ENCODE data around the gene IQCH. TPM values are rescaled to one million over a fixed set of nuclear protein-coding genes. Genes with fewer than 3 reads are reported as not detected.

Gene IQCH
- total and polyA plus RNA-seq, 4 donors: 1.2 to 3.4 (median 2.0) TPM; not detected in 1

GRCh38 chr15:67547064-67547463 lies 292.5 kb downstream of the IQCH start:
- no peak for ATAC-seq (ENCODE audit: low FRiP score)
- Histone ChIP-seq H3K4me3 (ENCODE audit: low read length in 2 of 2) (no peak overlapping the region), H3K9me3 (ENCODE audit: control insufficient read depth, low read length) (no peaks in the 10 kb centered on the region), H3K27ac (ENCODE audit: low read depth in 1 of 2, low read length in 2 of 2) (no peak overlapping the region), H3K27me3 (ENCODE audit: control insufficient read depth in 1 of 2, insufficient read depth in 2 of 2, low read length in 1 of 2) (no peaks in the 10 kb centered on the region), H3K4me1 (ENCODE audit: control insufficient read depth in 1 of 2, insufficient read depth in 2 of 2, low read length in 2 of 2) (peaks cover 0 to 3% of the 10 kb centered on the region in 2 donors), H3K36me3 (ENCODE audit: control insufficient read depth in 1 of 2, insufficient read depth in 2 of 2, low read length in 1 of 2) (peaks cover 0 to 1% of the 10 kb centered on the region in 2 donors)
- no peak for DNase-seq
- WGBS, 2 donors: 86% methylated on average over 2 of the region's 2 CpGs
- intact Hi-C loops (cut with DNase I): loop anchor here in 1 of 2 donors (10.0 kb wide), 1 partner anchor 288 kb away; no protein-coding TSS in a partner anchor

DNA sequence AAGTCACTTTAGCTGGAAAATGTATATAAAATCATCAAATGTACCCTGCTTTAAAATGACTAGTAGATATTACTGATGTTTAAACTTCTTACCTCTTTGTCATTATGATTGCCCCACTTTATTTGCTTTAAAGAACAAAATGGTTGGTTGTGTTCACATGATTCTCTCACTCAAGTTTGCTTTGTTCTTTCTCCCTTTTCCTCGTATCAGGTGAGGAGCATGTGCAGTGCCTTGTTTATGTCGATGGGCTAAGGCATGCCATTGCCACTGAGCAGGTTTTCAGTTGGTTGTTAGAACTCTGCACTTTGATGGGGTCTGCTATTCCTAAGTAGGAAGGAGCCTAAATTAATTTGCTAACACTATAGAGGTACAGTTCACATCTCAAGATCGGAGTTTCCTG lies 293.2 kb downstream of the IQCH start:
- intact Hi-C loops (cut with DNase I): loop anchor here in 1 of 2 donors (10.0 kb wide), 1 partner anchor 287 kb away; no protein-coding TSS in a partner anchor
- no peak overlapping the region for H3K27ac ChIP-seq (ENCODE audit: low read depth in 1 of 2, low read length in 2 of 2)
- H3K27me3 ChIP-seq (ENCODE audit: control insufficient read depth in 1 of 2, insufficient read depth in 2 of 2, low read length in 1 of 2): no peaks in the 10 kb centered on the region
- H3K4me3 ChIP-seq (ENCODE audit: low read length in 2 of 2): no peak overlapping the region
- DNase-seq: no peak
- 69 to 73% methylated on average over 3 of the region's 3 CpGs for WGBS, 2 donors
- peaks cover 0 to 1% of the 10 kb centered on the region in 2 donors for H3K36me3 ChIP-seq (ENCODE audit: control insufficient read depth in 1 of 2, insufficient read depth in 2 of 2, low read length in 1 of 2)
- peaks cover 0 to 3% of the 10 kb centered on the region in 2 donors for H3K4me1 ChIP-seq (ENCODE audit: control insufficient read depth in 1 of 2, insufficient read depth in 2 of 2, low read length in 2 of 2)
- no peak for ATAC-seq (ENCODE audit: low FRiP score)
- no peaks in the 10 kb centered on the region for H3K9me3 ChIP-seq (ENCODE audit: control insufficient read depth, low read length)

GRCh38 chr15:67548236-67548852 lies 293.8 kb downstream of the IQCH start:
- no peak overlapping the region for H3K4me3 ChIP-seq (ENCODE audit: low read length in 2 of 2)
- ATAC-seq (ENCODE audit: low FRiP score) (no peak), DNase-seq (no peak)
- WGBS, 2 donors: 47 to 62% methylated on average over 2 of the region's 2 CpGs
- no peak overlapping the region for H3K27ac ChIP-seq (ENCODE audit: low read depth in 1 of 2, low read length in 2 of 2)
- H3K4me1 ChIP-seq (ENCODE audit: control insufficient read depth in 1 of 2, insufficient read depth in 2 of 2, low read length in 2 of 2): peaks cover 0 to 3% of the 10 kb centered on the region in 2 donors
- intact Hi-C loops (cut with DNase I): loop anchor here in 1 of 2 donors (10.0 kb wide), 1 partner anchor 286 kb away; no protein-coding TSS in a partner anchor
- H3K36me3 ChIP-seq (ENCODE audit: control insufficient read depth in 1 of 2, insufficient read depth in 2 of 2, low read length in 1 of 2): peaks cover 0 to 1% of the 10 kb centered on the region in 2 donors
- no peaks in the 10 kb centered on the region for H3K27me3 ChIP-seq (ENCODE audit: control insufficient read depth in 1 of 2, insufficient read depth in 2 of 2, low read length in 1 of 2)
- no peaks in the 10 kb centered on the region for H3K9me3 ChIP-seq (ENCODE audit: control insufficient read depth, low read length)

GRCh38 chr15:67548862-67549651 lies 294.5 kb downstream of the IQCH start:
- no peaks in the 10 kb centered on the region for H3K9me3 ChIP-seq (ENCODE audit: control insufficient read depth, low read length)
- H3K36me3 ChIP-seq (ENCODE audit: control insufficient read depth in 1 of 2, insufficient read depth in 2 of 2, low read length in 1 of 2): peaks cover 0 to 1% of the 10 kb centered on the region in 2 donors
- H3K27me3 ChIP-seq (ENCODE audit: control insufficient read depth in 1 of 2, insufficient read depth in 2 of 2, low read length in 1 of 2): no peaks in the 10 kb centered on the region
- no peak for ATAC-seq (ENCODE audit: low FRiP score)
- WGBS, 2 donors: 50 to 62% methylated on average over 8 of the region's 8 CpGs
- H3K4me3 ChIP-seq (ENCODE audit: low read length in 2 of 2): no peak overlapping the region
- H3K4me1 ChIP-seq (ENCODE audit: control insufficient read depth in 1 of 2, insufficient read depth in 2 of 2, low read length in 2 of 2): no peaks in the 10 kb centered on the region
- no peak for DNase-seq
- intact Hi-C loops (cut with DNase I): loop anchor here in 1 of 2 donors (10.0 kb wide), 1 partner anchor 286 kb away; no protein-coding TSS in a partner anchor
- no peak overlapping the region for H3K27ac ChIP-seq (ENCODE audit: low read depth in 1 of 2, low read length in 2 of 2)

- H3K4me3 ChIP-seq (ENCODE audit: low read length in 2 of 2): no peak overlapping the region
- no peak overlapping the region for H3K27ac ChIP-seq (ENCODE audit: low read depth in 1 of 2, low read length in 2 of 2)
- DNase-seq (no peak), ATAC-seq (ENCODE audit: low FRiP score) (no peak)
- intact Hi-C loops (cut with DNase I): loop anchor here in 1 of 2 donors (10.0 kb wide), 1 partner anchor 285 kb away; no protein-coding TSS in a partner anchor
- WGBS, 2 donors: 54 to 65% methylated on average over 3 of the region's 3 CpGs
- no peaks in the 10 kb centered on the region for H3K4me1 ChIP-seq (ENCODE audit: control insufficient read depth in 1 of 2, insufficient read depth in 2 of 2, low read length in 2 of 2)
- H3K9me3 ChIP-seq (ENCODE audit: control insufficient read depth, low read length): no peaks in the 10 kb centered on the region
- H3K36me3 ChIP-seq (ENCODE audit: control insufficient read depth in 1 of 2, insufficient read depth in 2 of 2, low read length in 1 of 2): peaks cover 0 to 1% of the 10 kb centered on the region in 2 donors
- H3K27me3 ChIP-seq (ENCODE audit: control insufficient read depth in 1 of 2, insufficient read depth in 2 of 2, low read length in 1 of 2): no peaks in the 10 kb centered on the region
These were observed 295.1 kb downstream of the IQCH start for GRCh38 chr15:67549736-67550135.

DNA sequence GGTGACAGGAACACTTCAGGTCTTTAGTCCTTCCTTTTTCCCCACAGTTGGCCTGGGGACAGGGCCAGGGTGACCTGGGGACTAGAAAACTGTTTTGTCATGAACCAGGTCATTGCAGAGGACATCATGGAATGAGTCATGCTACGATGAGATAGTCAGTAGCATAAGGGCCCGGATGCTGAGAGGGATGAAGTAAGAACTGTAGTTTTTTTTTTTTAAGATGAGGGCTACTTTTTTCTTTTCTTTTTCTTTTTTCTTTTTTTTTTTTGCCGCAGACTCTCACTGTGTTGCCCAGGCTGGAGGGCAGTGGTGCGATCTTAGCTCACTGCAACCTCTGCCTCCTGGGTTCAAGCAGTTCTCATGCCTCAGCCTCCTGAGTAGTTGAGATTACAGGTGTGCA lies 295.9 kb downstream of the IQCH start:
- Histone ChIP-seq H3K27me3 (ENCODE audit: control insufficient read depth in 1 of 2, insufficient read depth in 2 of 2, low read length in 1 of 2) (no peaks in the 10 kb centered on the region), H3K9me3 (ENCODE audit: control insufficient read depth, low read length) (no peaks in the 10 kb centered on the region), H3K27ac (ENCODE audit: low read depth in 1 of 2, low read length in 2 of 2) (no peak overlapping the region), H3K4me1 (ENCODE audit: control insufficient read depth in 1 of 2, insufficient read depth in 2 of 2, low read length in 2 of 2) (peaks cover 0 to 2% of the 10 kb centered on the region in 2 donors), H3K4me3 (ENCODE audit: low read length in 2 of 2) (no peak overlapping the region), H3K36me3 (ENCODE audit: control insufficient read depth in 1 of 2, insufficient read depth in 2 of 2, low read length in 1 of 2) (no peaks in the 10 kb centered on the region)
- ATAC-seq (ENCODE audit: low FRiP score) (no peak), DNase-seq (no peak)
- 80 to 88% methylated on average over 4 of the region's 4 CpGs for WGBS, 2 donors
- intact Hi-C loops (cut with DNase I): no loop called here

GRCh38 chr15:67551207-67551743 lies 296.7 kb downstream of the IQCH start:
- no peaks in the 10 kb centered on the region for H3K9me3 ChIP-seq (ENCODE audit: control insufficient read depth, low read length)
- no peak for DNase-seq
- H3K27ac ChIP-seq (ENCODE audit: low read depth in 1 of 2, low read length in 2 of 2): no peak overlapping the region
- H3K4me3 ChIP-seq (ENCODE audit: low read length in 2 of 2): no peak overlapping the region
- H3K36me3 ChIP-seq (ENCODE audit: control insufficient read depth in 1 of 2, insufficient read depth in 2 of 2, low read length in 1 of 2): no peaks in the 10 kb centered on the region
- H3K4me1 ChIP-seq (ENCODE audit: control insufficient read depth in 1 of 2, insufficient read depth in 2 of 2, low read length in 2 of 2): peaks cover 0 to 2% of the 10 kb centered on the region in 2 donors
- no peak for ATAC-seq (ENCODE audit: low FRiP score)
- 95 to 97% methylated on average over 1 of the region's 1 CpG for WGBS, 2 donors
- intact Hi-C loops (cut with DNase I): no loop called here
- no peaks in the 10 kb centered on the region for H3K27me3 ChIP-seq (ENCODE audit: control insufficient read depth in 1 of 2, insufficient read depth in 2 of 2, low read length in 1 of 2)
